Activated CD8-positive, alpha-beta memory T cell treated with anti-CD3 and anti-CD28 coated beads for 36 hours (primary cell): ENCODE data around the gene CNRIP1. TPM values are rescaled to one million over a fixed set of nuclear protein-coding genes. Genes with fewer than 3 reads are reported as not detected.

Experiments used
- CTCF ChIA-PET: fragments of 350-600 bp; sonication (Branson Sonifier 250); formaldehyde crosslinking; loops from one replicate; lab custom pipeline; 2021; ENCODE audit warnings: antibody characterized with exemption; lab: Charles Lee
- POLR2A ChIA-PET: fragments of 350-600 bp; sonication (Branson Sonifier 250); formaldehyde crosslinking; loops from one replicate; lab custom pipeline; 2021; ENCODE audit warnings: antibody characterized with exemption; lab: Charles Lee
- total RNA-seq, 2 experiments: library from RNA; stranded (reverse); gene quantifications; one replicate each; pipeline ENCODE4 v1.2.3, GENCODE V29; 2021

CNRIP1 gene
- total RNA-seq, 2 experiments from 2014 or later = not detected

- POLR2A ChIA-PET = interaction anchor here (0.6 kb wide), 1 partner anchor 113 kb away, joined by 3 read pairs; no protein-coding TSS in a partner anchor
- CTCF ChIA-PET = no interaction called here
These were observed 47.3 kb downstream of the CNRIP1 start for GRCh38 chr2:68272246-68272994.

GRCh38 chr2:68266655-68267054, 53.1 kb downstream of the CNRIP1 start:
- ChIA-PET CTCF (interaction anchor here (1.2 kb wide), 1 partner anchor 25 kb away, joined by 3 read pairs; no protein-coding TSS in a partner anchor), POLR2A (no interaction called here)

- ChIA-PET CTCF (no interaction called here), POLR2A (no interaction called here)
These were observed 56.1 kb downstream of the CNRIP1 start for GRCh38 chr2:68263632-68264031.

- CTCF ChIA-PET = interaction anchor here (1.0 kb wide), 1 partner anchor 11 kb away, joined by 3 read pairs; no protein-coding TSS in a partner anchor
- POLR2A ChIA-PET = no interaction called here
These were observed 60.9 kb downstream of the CNRIP1 start for GRCh38 chr2:68258851-68259250.

GRCh38 chr2:68256093-68256450, 63.7 kb downstream of the CNRIP1 start:
- ChIA-PET CTCF (no interaction called here), POLR2A (no interaction called here)

GRCh38 chr2:68253219-68254068, 66.3 kb downstream of the CNRIP1 start:
- CTCF ChIA-PET = interaction anchor here (0.6 to 3.8 kb wide), 4 partner anchors 29 to 188 kb away, joined by 3 to 21 read pairs (median 5); no protein-coding TSS in a partner anchor
- POLR2A ChIA-PET = interaction anchor here (0.6 to 1.5 kb wide), 5 partner anchors 36 to 214 kb away, joined by 3 to 6 read pairs (median 3); partner anchors contain the start of genes APLF and FBXO48

- CTCF ChIA-PET = interaction anchor here (1.8 to 3.8 kb wide), 2 partner anchors 58 to 188 kb away, joined by 5 to 21 read pairs; no protein-coding TSS in a partner anchor
- POLR2A ChIA-PET = interaction anchor here (0.6 to 1.6 kb wide), 9 partner anchors 35 to 215 kb away, joined by 3 to 7 read pairs (median 6); partner anchors contain the start of genes APLF, FBXO48, PLEK and PNO1
These were observed 67.1 kb downstream of the CNRIP1 start, which contains the start of gene PPP3R1 for GRCh38 chr2:68252400-68253218. PPP3R1 (minus strand) TSS chr2:68252532; CDS start chr2:68252127, 405 bp downstream.

- POLR2A ChIA-PET = interaction anchor here (1.0 to 1.6 kb wide), 6 partner anchors 48 to 113 kb away, joined by 3 to 7 read pairs (median 4); partner anchors contain the start of genes PLEK and PNO1
- CTCF ChIA-PET = interaction anchor here (1.8 to 3.8 kb wide), 3 partner anchors 57 to 189 kb away, joined by 4 to 21 read pairs (median 5); no protein-coding TSS in a partner anchor
These were observed 67.8 kb downstream of the CNRIP1 start for GRCh38 chr2:68251855-68252399.

- ChIA-PET POLR2A (interaction anchor here (1.0 to 1.6 kb wide), 3 partner anchors 52 to 94 kb away, joined by 3 to 6 read pairs (median 3); partner anchors contain the start of gene PNO1), CTCF (interaction anchor here (1.9 to 3.8 kb wide), 2 partner anchors 57 to 62 kb away, joined by 4 to 21 read pairs; no protein-coding TSS in a partner anchor)
These were observed 68.4 kb downstream of the CNRIP1 start for GRCh38 chr2:68251187-68251854.

GRCh38 chr2:68250652-68251186, 69.0 kb downstream of the CNRIP1 start:
- ChIA-PET POLR2A (interaction anchor here (0.6 to 1.1 kb wide), 3 partner anchors 52 to 1393 kb away, joined by 3 read pairs; no protein-coding TSS in a partner anchor), CTCF (interaction anchor here (1.9 to 3.8 kb wide), 2 partner anchors 56 to 61 kb away, joined by 4 to 21 read pairs; no protein-coding TSS in a partner anchor)

- POLR2A ChIA-PET = interaction anchor here (0.6 to 1.1 kb wide), 2 partner anchors 51 to 1394 kb away, joined by 3 read pairs; no protein-coding TSS in a partner anchor
- CTCF ChIA-PET = interaction anchor here (1.9 to 3.8 kb wide), 2 partner anchors 55 to 61 kb away, joined by 4 to 21 read pairs; no protein-coding TSS in a partner anchor
These were observed 69.6 kb downstream of the CNRIP1 start for GRCh38 chr2:68250196-68250595.

- POLR2A ChIA-PET = no interaction called here
- CTCF ChIA-PET = no interaction called here
These were observed 70.9 kb downstream of the CNRIP1 start for GRCh38 chr2:68248806-68249205.

GRCh38 chr2:68248361-68248760, 71.4 kb downstream of the CNRIP1 start:
- ChIA-PET CTCF (no interaction called here), POLR2A (no interaction called here)

GRCh38 chr2:68246396-68246795, 73.4 kb downstream of the CNRIP1 start:
- ChIA-PET POLR2A (interaction anchor here (0.8 kb wide), 1 partner anchor 52 kb away, joined by 4 read pairs; no protein-coding TSS in a partner anchor), CTCF (interaction anchor here (1.0 kb wide), 1 partner anchor 61 kb away, joined by 3 read pairs; no protein-coding TSS in a partner anchor)

GRCh38 chr2:68245672-68246071, 74.1 kb downstream of the CNRIP1 start:
- POLR2A ChIA-PET = interaction anchor here (0.8 kb wide), 1 partner anchor 51 kb away, joined by 4 read pairs; no protein-coding TSS in a partner anchor
- CTCF ChIA-PET = interaction anchor here (1.0 kb wide), 1 partner anchor 60 kb away, joined by 3 read pairs; no protein-coding TSS in a partner anchor

GRCh38 chr2:68245066-68245465, 74.7 kb downstream of the CNRIP1 start:
- POLR2A ChIA-PET = no interaction called here
- CTCF ChIA-PET = no interaction called here

GRCh38 chr2:68244456-68244855, 75.3 kb downstream of the CNRIP1 start:
- POLR2A ChIA-PET = no interaction called here
- CTCF ChIA-PET = no interaction called here
